OCI-LY7 (cell line): ENCODE results near the gene NTRK3. TPM values are rescaled to one million over a fixed set of nuclear protein-coding genes. Genes with fewer than 3 reads are reported as not detected.
A peak's percentile ranks its signal among the peaks of the same experiment; 100 is the strongest.

Experiments used
- BruUV-seq: library from RNA; stranded (reverse); fragments of 400-500 nt; replicated peaks from 2 replicates; lab custom pipeline; 2021; lab: Mats Ljungman, UMichigan
- CTCF ChIA-PET: fragments of 300-600 bp; sonication (Branson Sonifier 250); formaldehyde crosslinking; loops from one replicate; lab custom pipeline; 2022; ENCODE audit warnings: antibody characterized with exemption; ENCODE audit not compliant: unreplicated experiment; lab: Charles Lee
- POLR2A ChIA-PET: fragments of 300-600 bp; sonication (Branson Sonifier 250); formaldehyde crosslinking; loops from one replicate; lab custom pipeline; 2022; ENCODE audit warnings: antibody characterized with exemption; lab: Charles Lee
- DNase-seq: peaks from one replicate; pipeline ENCODE4 v3.0.0-alpha.2; 2015; ENCODE audit warnings: low spot score
- H2AFZ ChIP-seq: fragments of 200-600 bp; sonication (generic), shearing (Covaris generic); 2 replicates; pipeline ENCODE4 v1.6.1; 2014; ENCODE audit warnings: mild to moderate bottlenecking, antibody characterized with exemption, low read length, moderate library complexity
- H3K27ac ChIP-seq: fragments of 200-600 bp; sonication (generic); 2 replicates; pipeline ENCODE4 v1.5.1; 2014; ENCODE audit warnings: mixed run types, low read depth, mild to moderate bottlenecking, moderate library complexity, low read length, inconsistent platforms; ENCODE audit not compliant: poor library complexity, severe bottlenecking
- H3K36me3 ChIP-seq: fragments of 200-600 bp; sonication (generic); 2 replicates; pipeline ENCODE4 v1.6.1; 2014; ENCODE audit warnings: mild to moderate bottlenecking, antibody characterized with exemption, low read length, moderate library complexity, mixed read lengths; ENCODE audit not compliant: insufficient read depth
- H3K4me1 ChIP-seq: fragments of 200-600 bp; sonication (generic); 2 replicates; pipeline ENCODE4 v1.5.1; 2014; ENCODE audit warnings: mild to moderate bottlenecking, low read length; ENCODE audit not compliant: insufficient read depth, poor library complexity, severe bottlenecking
- H3K4me2 ChIP-seq: fragments of 200-600 bp; sonication (generic); 2 replicates; pipeline ENCODE4 v1.6.1; 2014; ENCODE audit warnings: mild to moderate bottlenecking, low read length
- H3K4me3 ChIP-seq: fragments of 200-600 bp; sonication (generic); 2 replicates; pipeline ENCODE4 v1.5.1; 2014; ENCODE audit warnings: mild to moderate bottlenecking, low read depth, low read length; ENCODE audit not compliant: poor library complexity, severe bottlenecking
- H3K79me2 ChIP-seq: fragments of 200-600 bp; sonication (generic); 2 replicates; pipeline ENCODE4 v1.6.1; 2016; ENCODE audit warnings: low read depth, mild to moderate bottlenecking, low read length, moderate library complexity, mixed read lengths; ENCODE audit not compliant: insufficient read depth
- H3K9me2 ChIP-seq: fragments of 200-600 bp; sonication (generic); 2 replicates; pipeline ENCODE4 v1.6.1; 2016; ENCODE audit warnings: mild to moderate bottlenecking, low read length, mixed read lengths; ENCODE audit not compliant: insufficient read depth
- H3K9me3 ChIP-seq: fragments of 200-600 bp; sonication (generic); 2 replicates; pipeline ENCODE4 v1.6.1; 2014; ENCODE audit warnings: mild to moderate bottlenecking, mixed run types, low read length, mixed read lengths
- H4K20me1 ChIP-seq: fragments of 200-600 bp; sonication (generic); 2 replicates; pipeline ENCODE4 v1.6.1; 2014; ENCODE audit warnings: mild to moderate bottlenecking, antibody characterized with exemption, low read length, moderate library complexity, mixed read lengths; ENCODE audit not compliant: insufficient read depth
- EZH2phosphoT487 ChIP-seq: fragments of 200-600 bp; sonication (generic); IDR thresholded peaks from 2 replicates; pipeline ENCODE4 v1.6.1; 2018; ENCODE audit warnings: low read depth, borderline replicate concordance, mild to moderate bottlenecking, mixed run types, antibody characterized with exemption, low read length, moderate library complexity, mixed read lengths
- intact Hi-C: fragments of 100-400 bp; cut with micrococcal nuclease; formaldehyde crosslinking; loops from one replicate; pipeline ENCODE4 v1.10.0; 2022; ENCODE audit not compliant: unreplicated experiment
- total RNA-seq, 2 experiments: library from RNA; depleted of rRNA in 1 of 2; stranded (reverse); fragments of >200 nt in 1 of 2; shearing (Covaris generic) in 1 of 2; gene quantifications; 2 replicates each; pipeline ENCODE4 v1.2.3, GENCODE V29; 2014 to 2022
- TF ChIP-seq, protein P1 (sequence below): fragments of 200-600 bp; sonication (generic); conservative IDR thresholded peaks from 2 replicates; pipeline ENCODE4 v1.5.1; 2014; ENCODE audit warnings: mild to moderate bottlenecking, antibody characterized with exemption, low read length, moderate library complexity, mixed read lengths

NTRK3 gene
- total RNA-seq, 2 experiments from 2014 or later: 0.50 to 2.5 TPM

DNA sequence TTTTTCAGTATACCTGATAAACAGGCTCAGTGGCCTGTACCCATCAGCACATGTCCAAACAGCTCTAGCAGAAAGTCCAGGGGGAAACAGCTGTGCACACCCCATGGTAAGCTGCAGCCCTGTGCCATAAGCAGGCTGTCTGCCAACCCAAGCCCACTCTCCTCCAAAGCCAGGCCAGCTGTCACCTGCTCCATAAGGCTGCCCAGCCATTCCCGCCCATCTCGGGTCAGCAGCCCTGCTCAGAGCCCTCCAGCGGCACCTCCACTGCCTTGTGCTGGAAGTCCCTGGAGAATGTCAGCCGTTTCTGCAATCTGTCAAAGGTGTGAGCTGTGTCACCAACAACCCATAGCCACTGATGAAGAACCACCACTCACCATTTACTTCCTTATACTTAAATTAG lies 82.0 kb downstream of the NTRK3 start:
- no peak overlapping the region for H3K4me3 ChIP-seq
- intact Hi-C loops: no loop called here
- peaks cover 3% of the 10 kb centered on the region; the same call in 1 of the 2 replicates for H4K20me1 ChIP-seq
- no peaks in the 10 kb centered on the region for H3K36me3 ChIP-seq
- POLR2A ChIA-PET: no interaction called here
- no peak overlapping the region for H3K4me2 ChIP-seq
- no TSS peak for BruUV-seq
- no peak overlapping the region for H3K27ac ChIP-seq
- no peaks in the 10 kb centered on the region for H3K9me2 ChIP-seq
- peaks cover 14% of the 10 kb centered on the region for H3K4me1 ChIP-seq
- H3K79me2 ChIP-seq: no peaks in the 10 kb centered on the region
- H3K9me3 ChIP-seq: no peaks in the 10 kb centered on the region
- H2AFZ ChIP-seq: no peak overlapping the region
- TF ChIP-seq EZH2phosphoT487: no peak
- CTCF ChIA-PET: no interaction called here
- no peak for DNase-seq

DNA sequence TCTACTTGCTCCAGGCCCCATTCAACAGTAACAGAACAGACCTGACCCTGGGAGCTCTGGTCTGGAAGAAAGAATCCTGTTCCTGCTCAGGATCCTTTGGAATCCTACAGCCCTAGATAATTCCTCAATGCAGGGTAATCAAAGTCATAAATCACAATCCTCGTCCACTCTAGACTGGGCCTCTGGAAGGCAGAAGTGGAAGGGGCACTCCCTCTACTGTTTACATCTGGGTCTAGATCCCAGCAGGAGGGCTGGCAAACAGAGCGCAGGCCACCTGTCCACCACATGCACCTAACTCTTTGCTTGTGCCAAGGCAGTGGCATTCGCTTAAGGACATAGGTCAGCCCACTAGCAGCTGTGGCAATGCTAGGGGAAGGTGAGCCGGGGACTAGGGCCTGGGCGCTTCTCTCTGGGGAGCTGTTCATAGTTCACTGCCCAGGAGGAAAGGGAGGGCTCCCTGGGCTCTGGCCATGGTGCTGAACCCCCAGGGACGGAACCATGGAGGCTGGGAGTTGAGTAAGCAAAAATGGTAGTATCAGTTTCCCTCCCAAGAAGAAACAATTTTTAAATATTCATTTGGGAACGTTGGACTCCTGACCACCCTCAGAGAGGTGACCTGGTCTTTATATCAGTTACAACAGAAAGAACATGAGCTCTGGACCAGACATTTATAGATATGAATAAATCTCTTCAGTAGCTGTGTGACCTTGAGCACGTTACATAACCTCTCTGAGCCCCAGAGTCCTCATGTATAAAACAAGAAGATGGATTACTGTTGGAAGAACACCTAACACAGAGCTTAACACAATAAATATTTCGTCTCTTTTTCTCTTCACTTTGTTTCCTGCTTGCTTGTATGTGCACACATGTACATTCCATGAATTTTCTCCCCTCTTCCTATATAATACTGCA lies 90.2 kb downstream of the NTRK3 start:
- Histone ChIP-seq H3K4me1 (no peaks in the 10 kb centered on the region), H3K36me3 (no peaks in the 10 kb centered on the region), H3K4me3 (no peak overlapping the region), H3K9me3 (no peaks in the 10 kb centered on the region), H3K4me2 (no peak overlapping the region), H3K9me2 (no peaks in the 10 kb centered on the region), H2AFZ (no peak overlapping the region), H4K20me1 (no peaks in the 10 kb centered on the region), H3K79me2 (no peaks in the 10 kb centered on the region), H3K27ac (no peak overlapping the region)
- no TSS peak for BruUV-seq
- ChIA-PET POLR2A (no interaction called here), CTCF (no interaction called here)
- DNase-seq: peak; percentile 19
- no peak for TF ChIP-seq EZH2phosphoT487
- intact Hi-C loops: no loop called here

DNA sequence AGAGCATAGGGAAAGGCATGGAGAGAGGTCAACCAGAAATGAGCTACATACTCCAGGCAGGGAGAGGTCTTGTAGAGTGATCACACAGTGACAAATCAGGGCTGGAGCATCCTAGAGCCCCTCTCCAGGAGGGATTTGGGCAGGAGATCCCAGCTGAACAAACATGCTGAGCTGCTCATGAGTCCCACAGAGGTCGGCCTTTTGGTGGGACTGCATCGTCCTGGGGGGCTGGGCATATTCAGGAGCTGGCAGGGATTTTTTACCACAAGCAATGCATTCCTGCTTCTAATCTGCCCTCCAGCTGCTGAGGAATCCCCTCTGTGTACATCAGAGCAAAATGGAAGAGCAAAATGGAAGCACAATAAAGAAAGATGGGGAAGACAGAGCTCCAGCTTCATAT lies 94.9 kb downstream of the NTRK3 start:
- Histone ChIP-seq H4K20me1 (no peaks in the 10 kb centered on the region), H3K4me3 (no peak overlapping the region), H3K4me1 (no peaks in the 10 kb centered on the region), H3K9me3 (no peaks in the 10 kb centered on the region), H3K36me3 (no peaks in the 10 kb centered on the region), H2AFZ (no peak overlapping the region), H3K27ac (no peak overlapping the region), H3K4me2 (no peak overlapping the region), H3K79me2 (no peaks in the 10 kb centered on the region), H3K9me2 (no peaks in the 10 kb centered on the region)
- ChIA-PET CTCF (no interaction called here), POLR2A (no interaction called here)
- BruUV-seq: no TSS peak
- intact Hi-C loops: no loop called here
- TF ChIP-seq EZH2phosphoT487: no peak
- TF ChIP-seq, protein P1, sequence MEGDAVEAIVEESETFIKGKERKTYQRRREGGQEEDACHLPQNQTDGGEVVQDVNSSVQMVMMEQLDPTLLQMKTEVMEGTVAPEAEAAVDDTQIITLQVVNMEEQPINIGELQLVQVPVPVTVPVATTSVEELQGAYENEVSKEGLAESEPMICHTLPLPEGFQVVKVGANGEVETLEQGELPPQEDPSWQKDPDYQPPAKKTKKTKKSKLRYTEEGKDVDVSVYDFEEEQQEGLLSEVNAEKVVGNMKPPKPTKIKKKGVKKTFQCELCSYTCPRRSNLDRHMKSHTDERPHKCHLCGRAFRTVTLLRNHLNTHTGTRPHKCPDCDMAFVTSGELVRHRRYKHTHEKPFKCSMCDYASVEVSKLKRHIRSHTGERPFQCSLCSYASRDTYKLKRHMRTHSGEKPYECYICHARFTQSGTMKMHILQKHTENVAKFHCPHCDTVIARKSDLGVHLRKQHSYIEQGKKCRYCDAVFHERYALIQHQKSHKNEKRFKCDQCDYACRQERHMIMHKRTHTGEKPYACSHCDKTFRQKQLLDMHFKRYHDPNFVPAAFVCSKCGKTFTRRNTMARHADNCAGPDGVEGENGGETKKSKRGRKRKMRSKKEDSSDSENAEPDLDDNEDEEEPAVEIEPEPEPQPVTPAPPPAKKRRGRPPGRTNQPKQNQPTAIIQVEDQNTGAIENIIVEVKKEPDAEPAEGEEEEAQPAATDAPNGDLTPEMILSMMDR: no peak
- DNase-seq: no peak
